ENCODE results near the gene KAT8.

- TF ChIP-seq, protein P1, sequence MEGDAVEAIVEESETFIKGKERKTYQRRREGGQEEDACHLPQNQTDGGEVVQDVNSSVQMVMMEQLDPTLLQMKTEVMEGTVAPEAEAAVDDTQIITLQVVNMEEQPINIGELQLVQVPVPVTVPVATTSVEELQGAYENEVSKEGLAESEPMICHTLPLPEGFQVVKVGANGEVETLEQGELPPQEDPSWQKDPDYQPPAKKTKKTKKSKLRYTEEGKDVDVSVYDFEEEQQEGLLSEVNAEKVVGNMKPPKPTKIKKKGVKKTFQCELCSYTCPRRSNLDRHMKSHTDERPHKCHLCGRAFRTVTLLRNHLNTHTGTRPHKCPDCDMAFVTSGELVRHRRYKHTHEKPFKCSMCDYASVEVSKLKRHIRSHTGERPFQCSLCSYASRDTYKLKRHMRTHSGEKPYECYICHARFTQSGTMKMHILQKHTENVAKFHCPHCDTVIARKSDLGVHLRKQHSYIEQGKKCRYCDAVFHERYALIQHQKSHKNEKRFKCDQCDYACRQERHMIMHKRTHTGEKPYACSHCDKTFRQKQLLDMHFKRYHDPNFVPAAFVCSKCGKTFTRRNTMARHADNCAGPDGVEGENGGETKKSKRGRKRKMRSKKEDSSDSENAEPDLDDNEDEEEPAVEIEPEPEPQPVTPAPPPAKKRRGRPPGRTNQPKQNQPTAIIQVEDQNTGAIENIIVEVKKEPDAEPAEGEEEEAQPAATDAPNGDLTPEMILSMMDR (IDR thresholded peaks at IDR 0.05) = no peak
- TF ChIP-seq EP300 (IDR thresholded peaks at IDR 0.05) = no peak
- TF ChIP-seq POLR2A (IDR thresholded peaks at IDR 0.05; ENCODE audit: low read depth) = no peak
These were observed 17.4 kb downstream of the KAT8 start for GRCh38 chr16:31134625-31135534.
